Measurements from ENCODE around the gene ETV6.
"Not testable (repeated sequence)": the region's sequence is repeated elsewhere in the genome, so short reads cannot be mapped to it uniquely, and the experiment has no call there.

GRCh38 chr12:11681695-11682094 is 32.2 kb downstream of the ETV6 start:
- TF ChIP-seq, protein P1, sequence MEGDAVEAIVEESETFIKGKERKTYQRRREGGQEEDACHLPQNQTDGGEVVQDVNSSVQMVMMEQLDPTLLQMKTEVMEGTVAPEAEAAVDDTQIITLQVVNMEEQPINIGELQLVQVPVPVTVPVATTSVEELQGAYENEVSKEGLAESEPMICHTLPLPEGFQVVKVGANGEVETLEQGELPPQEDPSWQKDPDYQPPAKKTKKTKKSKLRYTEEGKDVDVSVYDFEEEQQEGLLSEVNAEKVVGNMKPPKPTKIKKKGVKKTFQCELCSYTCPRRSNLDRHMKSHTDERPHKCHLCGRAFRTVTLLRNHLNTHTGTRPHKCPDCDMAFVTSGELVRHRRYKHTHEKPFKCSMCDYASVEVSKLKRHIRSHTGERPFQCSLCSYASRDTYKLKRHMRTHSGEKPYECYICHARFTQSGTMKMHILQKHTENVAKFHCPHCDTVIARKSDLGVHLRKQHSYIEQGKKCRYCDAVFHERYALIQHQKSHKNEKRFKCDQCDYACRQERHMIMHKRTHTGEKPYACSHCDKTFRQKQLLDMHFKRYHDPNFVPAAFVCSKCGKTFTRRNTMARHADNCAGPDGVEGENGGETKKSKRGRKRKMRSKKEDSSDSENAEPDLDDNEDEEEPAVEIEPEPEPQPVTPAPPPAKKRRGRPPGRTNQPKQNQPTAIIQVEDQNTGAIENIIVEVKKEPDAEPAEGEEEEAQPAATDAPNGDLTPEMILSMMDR (IDR thresholded peaks at IDR 0.05): not testable (repeated sequence)
- TF ChIP-seq POLR2A (IDR thresholded peaks at IDR 0.05): not testable (repeated sequence)

Measured in upper lobe of left lung (tissue), 4 donors.